Measurements from ENCODE around the gene LRRC10B. TPM values are rescaled to one million over a fixed set of nuclear protein-coding genes. Genes with fewer than 3 reads are reported as not detected.

LRRC10B gene
- total RNA-seq, 4 donors from 2014 or later = 0.45 to 1.4 (median 1.1) TPM

GRCh38 chr11:61533401-61533800 is 24.9 kb downstream of the LRRC10B start:
- peaks cover 69% of the 10 kb centered on the region for H3K27me3 ChIP-seq
- no peaks in the 10 kb centered on the region for H3K4me1 ChIP-seq
- no peak overlapping the region for H3K27ac ChIP-seq
- no peak overlapping the region for H3K4me3 ChIP-seq
- TF ChIP-seq POLR2AphosphoS5 (IDR thresholded peaks at IDR 0.05) (no peak), EP300 (IDR thresholded peaks at IDR 0.05) (no peak), POLR2A (IDR thresholded peaks at IDR 0.05) (no peak), CTCF (IDR thresholded peaks at IDR 0.05) (no peak)
- H3K36me3 ChIP-seq = no peaks in the 10 kb centered on the region
- H3K9me3 ChIP-seq = no peaks in the 10 kb centered on the region
- 83% methylated on average over 1 of the region's 8 CpGs; no CpG with 5 or more reads in 1 of the 2 donors for WGBS, 2 donors (ENCODE audit: low coverage in 1 of 2)
- no peak for ATAC-seq

- H3K4me1 ChIP-seq = no peaks in the 10 kb centered on the region
- H3K4me3 ChIP-seq = no peak overlapping the region
- 51 to 74% methylated on average over 5 to 14 of the region's 36 CpGs for WGBS, 2 donors (ENCODE audit: low coverage in 1 of 2)
- H3K27me3 ChIP-seq = peaks cover 65% of the 10 kb centered on the region
- no peak overlapping the region for H3K27ac ChIP-seq
- H3K36me3 ChIP-seq = no peaks in the 10 kb centered on the region
- H3K9me3 ChIP-seq = no peaks in the 10 kb centered on the region
- TF ChIP-seq POLR2AphosphoS5 (IDR thresholded peaks at IDR 0.05) (no peak), CTCF (IDR thresholded peaks at IDR 0.05) (no peak), POLR2A (IDR thresholded peaks at IDR 0.05) (no peak), EP300 (IDR thresholded peaks at IDR 0.05) (no peak)
- ATAC-seq = no peak
These were observed 25.7 kb downstream of the LRRC10B start for GRCh38 chr11:61534025-61534932.

GRCh38 chr11:61534933-61535839 is 26.6 kb downstream of the LRRC10B start:
- 46 to 48% methylated on average over 11 to 22 of the region's 32 CpGs for WGBS, 2 donors (ENCODE audit: low coverage in 1 of 2)

GRCh38 chr11:61535998-61536675 is 27.6 kb downstream of the LRRC10B start:
- WGBS, 2 donors (ENCODE audit: low coverage in 1 of 2) = 73 to 74% methylated on average over 2 to 9 of the region's 17 CpGs
- ATAC-seq = no peak
- no peaks in the 10 kb centered on the region for H3K9me3 ChIP-seq

More at GRCh38 chr11:61534933-61535839, 26.6 kb downstream of the LRRC10B start:
- TF ChIP-seq POLR2AphosphoS5 (IDR thresholded peaks at IDR 0.05) (no peak), CTCF (IDR thresholded peaks at IDR 0.05) (no peak), EP300 (IDR thresholded peaks at IDR 0.05) (no peak), POLR2A (IDR thresholded peaks at IDR 0.05) (no peak)
- Histone ChIP-seq H3K27me3 (peaks cover 66% of the 10 kb centered on the region), H3K9me3 (no peaks in the 10 kb centered on the region), H3K36me3 (no peaks in the 10 kb centered on the region), H3K4me1 (no peaks in the 10 kb centered on the region), H3K4me3 (no peak overlapping the region), H3K27ac (no peak overlapping the region)
- ATAC-seq = no peak

More at GRCh38 chr11:61535998-61536675, 27.6 kb downstream of the LRRC10B start:
- peaks cover 0 to under 1% (median 0%) of the 10 kb centered on the region in 3 donors for H3K4me1 ChIP-seq
- H3K27me3 ChIP-seq = peaks cover 73% of the 10 kb centered on the region
- H3K27ac ChIP-seq = no peak overlapping the region
- TF ChIP-seq POLR2A (IDR thresholded peaks at IDR 0.05) (no peak), POLR2AphosphoS5 (IDR thresholded peaks at IDR 0.05) (no peak), CTCF (IDR thresholded peaks at IDR 0.05) (no peak), EP300 (IDR thresholded peaks at IDR 0.05) (no peak)
- no peaks in the 10 kb centered on the region for H3K36me3 ChIP-seq
- H3K4me3 ChIP-seq = no peak overlapping the region

Measured in gastroesophageal sphincter (tissue), 4 donors.